GM12801 (cell line): ENCODE results near the gene NME4.

Experiments
- TF ChIP-seq, protein P1 (sequence below): IDR thresholded peaks from one replicate; pipeline ENCODE4 v1.5.1; 2011; ENCODE audit warnings: control low read depth; ENCODE audit not compliant: insufficient read length; ENCODE audit errors: extremely low read depth

The NME4 gene

DNA sequence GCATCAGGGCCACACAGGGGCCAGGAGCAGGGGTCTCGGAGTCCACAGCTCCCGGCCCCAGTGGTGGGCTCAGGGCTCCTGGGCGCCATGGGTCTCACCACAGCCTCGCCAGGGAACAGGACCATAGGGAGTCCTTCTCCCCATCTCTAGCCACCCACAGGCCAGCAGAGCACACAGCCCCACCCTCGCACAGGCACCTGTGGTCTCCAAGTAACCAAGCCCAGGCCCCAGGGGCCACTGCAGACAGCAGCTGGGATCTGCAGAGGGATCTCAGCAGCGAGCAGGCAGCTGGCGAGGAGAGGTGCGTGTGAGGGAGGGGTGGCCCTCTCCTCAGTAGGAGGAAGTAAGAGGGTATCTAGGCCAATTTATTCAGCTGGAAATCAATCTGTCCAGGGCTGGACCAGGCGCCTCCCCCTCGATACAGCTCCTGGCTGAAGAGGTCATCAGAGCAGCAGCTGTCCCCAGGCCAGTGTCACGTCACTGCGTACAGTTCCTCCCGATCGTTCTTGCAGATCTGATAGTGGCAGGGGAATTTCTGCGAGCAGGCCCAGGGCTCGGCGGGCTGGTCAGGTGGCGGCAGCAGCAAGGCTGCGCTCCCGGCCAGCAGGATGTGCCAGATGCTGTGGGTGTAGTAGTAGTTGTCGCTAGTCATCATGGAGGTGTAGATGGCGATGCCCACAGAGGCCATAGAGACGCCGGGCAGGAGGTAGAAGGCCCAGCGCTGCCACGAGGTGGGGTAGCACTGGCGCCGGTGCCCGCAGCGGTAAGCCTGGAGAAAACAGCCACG lies 25.3 kb upstream of the NME4 start:
- TF ChIP-seq, protein P1, sequence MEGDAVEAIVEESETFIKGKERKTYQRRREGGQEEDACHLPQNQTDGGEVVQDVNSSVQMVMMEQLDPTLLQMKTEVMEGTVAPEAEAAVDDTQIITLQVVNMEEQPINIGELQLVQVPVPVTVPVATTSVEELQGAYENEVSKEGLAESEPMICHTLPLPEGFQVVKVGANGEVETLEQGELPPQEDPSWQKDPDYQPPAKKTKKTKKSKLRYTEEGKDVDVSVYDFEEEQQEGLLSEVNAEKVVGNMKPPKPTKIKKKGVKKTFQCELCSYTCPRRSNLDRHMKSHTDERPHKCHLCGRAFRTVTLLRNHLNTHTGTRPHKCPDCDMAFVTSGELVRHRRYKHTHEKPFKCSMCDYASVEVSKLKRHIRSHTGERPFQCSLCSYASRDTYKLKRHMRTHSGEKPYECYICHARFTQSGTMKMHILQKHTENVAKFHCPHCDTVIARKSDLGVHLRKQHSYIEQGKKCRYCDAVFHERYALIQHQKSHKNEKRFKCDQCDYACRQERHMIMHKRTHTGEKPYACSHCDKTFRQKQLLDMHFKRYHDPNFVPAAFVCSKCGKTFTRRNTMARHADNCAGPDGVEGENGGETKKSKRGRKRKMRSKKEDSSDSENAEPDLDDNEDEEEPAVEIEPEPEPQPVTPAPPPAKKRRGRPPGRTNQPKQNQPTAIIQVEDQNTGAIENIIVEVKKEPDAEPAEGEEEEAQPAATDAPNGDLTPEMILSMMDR = no peak

DNA sequence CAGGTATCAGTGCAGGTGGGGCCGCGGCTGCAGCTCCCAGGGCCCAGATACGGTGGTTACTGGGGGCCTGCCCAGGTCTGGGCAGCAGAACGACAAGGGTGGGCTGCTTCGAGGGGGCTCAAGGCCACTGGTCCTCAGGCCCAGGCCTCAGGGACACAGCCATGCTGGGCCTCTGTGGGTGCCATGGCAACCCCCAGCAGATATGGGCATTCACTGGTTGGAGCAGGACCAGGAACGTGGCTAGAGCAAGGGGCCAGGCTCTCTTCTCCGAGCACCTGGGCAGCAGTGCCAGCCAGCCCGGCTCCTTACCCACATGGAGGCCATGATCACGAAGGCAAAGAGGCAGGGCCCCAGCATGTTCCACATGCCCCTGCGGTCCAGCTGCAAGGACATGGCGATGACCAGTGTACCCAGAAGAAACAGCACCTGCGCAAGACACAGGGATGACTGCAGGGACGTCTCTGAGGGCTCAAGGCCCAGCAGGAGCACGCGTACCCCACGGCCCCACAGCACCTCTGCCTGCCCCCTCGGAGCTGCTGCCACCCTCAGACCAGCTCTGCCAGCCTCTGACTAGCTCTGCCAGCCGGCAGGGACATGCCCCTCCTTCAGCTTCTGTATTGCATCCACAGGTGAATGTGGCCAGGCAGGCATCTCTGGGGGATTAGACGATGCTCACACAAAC lies 24.6 kb upstream of the NME4 start:
- TF ChIP-seq, protein P1 = no peak

DNA sequence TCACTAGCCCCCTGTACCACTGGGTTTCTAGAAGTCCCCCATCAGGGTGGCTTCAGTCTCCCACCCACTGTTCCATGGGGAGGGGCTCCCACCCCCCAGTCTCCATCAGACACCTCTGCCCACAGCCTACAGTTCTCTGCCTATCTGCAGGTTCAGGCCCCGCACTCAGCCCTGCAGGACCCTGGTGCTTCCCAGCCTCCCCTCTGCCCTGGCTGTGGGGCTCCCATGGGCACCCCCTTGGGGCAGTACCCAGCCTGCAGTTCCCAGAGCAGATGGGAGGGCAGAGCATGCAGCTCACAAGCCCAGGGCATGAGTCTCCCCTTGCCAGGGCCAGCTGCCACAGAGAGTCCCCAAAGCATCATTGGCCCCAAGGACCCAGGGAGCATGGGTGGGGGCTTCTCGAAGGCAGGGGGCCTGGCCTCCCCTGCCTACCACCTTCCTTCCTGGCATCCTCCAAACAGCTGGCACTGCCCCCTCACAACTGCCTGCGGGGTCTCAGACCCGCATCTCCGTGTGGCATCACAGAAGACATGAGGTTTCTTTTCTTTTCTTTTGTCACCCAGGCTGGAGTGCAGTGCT lies 23.9 kb upstream of the NME4 start:
- TF ChIP-seq, protein P1 = no peak

DNA sequence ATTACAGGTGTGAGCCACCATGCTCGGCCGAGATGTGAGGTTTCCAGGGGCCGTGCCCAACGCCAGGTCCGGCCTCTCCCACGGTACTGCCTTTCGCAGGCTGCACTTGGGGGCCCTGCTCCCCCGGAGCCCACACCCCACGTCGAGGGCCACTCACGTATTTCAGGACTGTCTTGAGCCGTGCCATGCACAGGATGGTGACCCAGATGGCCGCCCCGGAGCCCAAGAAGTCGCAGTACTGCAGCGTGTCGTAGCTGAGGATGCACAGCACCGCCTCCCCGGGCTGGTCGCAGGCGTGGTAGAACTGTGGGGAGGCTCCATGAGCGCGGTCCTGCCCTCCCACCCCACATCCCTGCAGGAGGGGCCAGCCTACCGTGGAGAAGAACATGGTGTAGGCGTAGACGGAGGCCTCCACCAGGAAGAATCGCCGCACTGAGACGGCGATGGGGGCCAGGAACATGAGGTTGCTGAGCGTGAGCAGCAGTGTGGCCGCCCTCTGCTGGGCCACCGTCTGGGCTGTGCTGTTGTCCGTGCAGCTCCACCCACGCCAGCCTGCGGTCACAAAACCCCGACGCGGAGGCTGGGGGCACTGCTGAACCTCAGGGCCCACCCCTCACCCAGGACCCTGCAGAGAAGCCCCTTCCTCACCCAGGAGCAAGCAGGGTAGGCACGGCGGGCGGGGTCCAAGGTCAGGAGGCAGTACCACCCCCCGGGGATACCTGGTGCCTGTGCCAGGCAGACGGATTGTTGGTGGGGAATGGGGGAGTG lies 23.0 kb upstream of the NME4 start:
- TF ChIP-seq, protein P1 = no peak

DNA sequence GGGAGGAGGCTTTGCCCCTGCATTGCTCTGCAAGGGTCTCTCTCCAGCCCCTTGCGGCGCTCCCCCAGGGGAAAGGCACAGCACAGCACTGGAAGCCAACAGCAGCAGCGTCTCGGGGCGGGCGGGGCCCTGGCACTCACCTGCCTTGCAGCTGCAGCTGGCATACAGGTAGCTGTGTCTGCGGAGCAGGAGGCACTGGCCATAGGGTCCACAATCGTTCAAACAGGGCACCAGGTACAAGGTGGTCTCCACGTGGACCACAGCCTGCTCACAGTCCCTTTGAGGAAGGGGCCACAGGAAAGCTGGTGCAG lies 22.4 kb upstream of the NME4 start:
- TF ChIP-seq, protein P1 = no peak

DNA sequence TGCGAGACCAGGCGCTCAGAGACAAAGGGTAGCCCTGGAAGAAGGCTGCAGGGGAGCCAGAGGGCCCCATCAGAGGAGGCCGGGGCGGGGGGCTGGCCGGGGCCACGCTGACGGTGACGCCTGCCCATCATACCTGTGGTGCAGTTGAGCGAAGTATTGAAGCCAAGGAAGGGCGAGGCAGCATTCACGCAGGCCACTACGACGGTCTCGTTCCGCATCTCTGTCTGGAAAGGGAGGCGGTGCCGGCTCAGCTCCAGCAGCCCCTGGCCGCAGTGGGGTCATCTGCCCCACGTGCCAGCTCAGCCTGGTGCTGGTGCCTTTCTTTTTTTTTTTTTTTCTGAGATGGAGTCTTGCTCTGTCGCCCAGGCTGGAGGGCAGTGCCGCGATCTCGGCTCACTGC lies 21.8 kb upstream of the NME4 start:
- TF ChIP-seq, protein P1 = no peak
